Measurements from ENCODE around the gene ATP9A.

ATP9A gene

DNA sequence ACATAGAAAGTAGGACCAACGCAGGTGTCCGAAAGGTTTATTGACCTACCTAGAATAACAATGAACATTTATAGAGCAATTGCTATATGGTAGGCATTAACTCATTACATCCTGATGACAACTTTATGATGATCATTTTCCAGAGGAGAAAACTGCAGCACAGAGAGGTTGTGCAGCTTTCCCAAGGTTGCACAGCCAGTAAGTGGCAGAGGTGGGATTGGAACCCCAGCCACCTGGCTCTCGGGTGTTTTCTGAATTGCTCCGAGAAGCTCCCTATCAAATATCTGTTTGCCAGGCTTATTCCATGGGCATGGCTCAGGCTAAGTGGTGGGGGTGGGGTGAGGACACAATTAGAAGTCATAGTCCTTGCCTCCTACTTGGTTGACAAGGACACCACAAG, 201.6 kb downstream of the ATP9A start:
- DNase-seq, result no peak

DNA sequence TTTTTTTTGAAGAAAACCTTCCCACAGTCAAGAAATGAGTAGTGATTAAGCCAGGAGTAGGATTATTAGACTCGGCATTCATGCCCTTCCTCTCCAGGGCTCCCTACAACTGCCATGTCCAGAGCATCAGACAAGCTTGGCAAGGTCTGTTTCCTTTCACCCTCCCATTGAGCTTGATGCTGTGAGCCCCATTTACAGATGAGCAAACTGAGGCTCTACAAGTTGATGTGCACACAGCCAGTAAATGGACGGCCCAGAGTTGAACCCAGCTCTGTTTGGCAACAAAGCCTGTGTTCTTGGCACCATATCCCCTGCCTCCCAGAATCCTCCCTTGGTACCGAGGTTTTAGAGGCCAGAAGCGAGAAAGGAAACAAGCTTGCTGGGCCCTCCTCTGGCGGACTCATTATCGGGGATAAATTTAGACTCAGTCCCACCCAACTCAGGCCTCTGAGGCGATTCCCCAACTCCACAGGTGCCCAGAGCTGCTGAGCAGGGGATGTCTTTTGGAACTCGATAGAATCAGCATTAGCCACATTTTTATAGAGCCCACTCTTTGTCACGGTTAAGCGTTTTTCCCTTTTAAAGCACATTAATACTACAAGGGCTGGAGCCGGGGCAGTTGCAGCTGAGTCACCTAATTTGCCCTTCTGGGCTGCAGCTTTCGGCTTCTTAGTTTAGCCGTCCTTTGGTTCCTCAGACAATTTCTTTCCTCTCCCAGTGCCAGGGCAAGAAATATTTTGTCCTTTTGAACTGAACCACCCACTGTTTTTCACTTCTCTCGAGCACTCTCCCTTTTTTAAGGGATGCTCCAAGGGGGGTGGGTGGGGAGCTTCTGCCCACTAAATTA, 202.7 kb downstream of the ATP9A start:
- no peak for DNase-seq

DNA sequence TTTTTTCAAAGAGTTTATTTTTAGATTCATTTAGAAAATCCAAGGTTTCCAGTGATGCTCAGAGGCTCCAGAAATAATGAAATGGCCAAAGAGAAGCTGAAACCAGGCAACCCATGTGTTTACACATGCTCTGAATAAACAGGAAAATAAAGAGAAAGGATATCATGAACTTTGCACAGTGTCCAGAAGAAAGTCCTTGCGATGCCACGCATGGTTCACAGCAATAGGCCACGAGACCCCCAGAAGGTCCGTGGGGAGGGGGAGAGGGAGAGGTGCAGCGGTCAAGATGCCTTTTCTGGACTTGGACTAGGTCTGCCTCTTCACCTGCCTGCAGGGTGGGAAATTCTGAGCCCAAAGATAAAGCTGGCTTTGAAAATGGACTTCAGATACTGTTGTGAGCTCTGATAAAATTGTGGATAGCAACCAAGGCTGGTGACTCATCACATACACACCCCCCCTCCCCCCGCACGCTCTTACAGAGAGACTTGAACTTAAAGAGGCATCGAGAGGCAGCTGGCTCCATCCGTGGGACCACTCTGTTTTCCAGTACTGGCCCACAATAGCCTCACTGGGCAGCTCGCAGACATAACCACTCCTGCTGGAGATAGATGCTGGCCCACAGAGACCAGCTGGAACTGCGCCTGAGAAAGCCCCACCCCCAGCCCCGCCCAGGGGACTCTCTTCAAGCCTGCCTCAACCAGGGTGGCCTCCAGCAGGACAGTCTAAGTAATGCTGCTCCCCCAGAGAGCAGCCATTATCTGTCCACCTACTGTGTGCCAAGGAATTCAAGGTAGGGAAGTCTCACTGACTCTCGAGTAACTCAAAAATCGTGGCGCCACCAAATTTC, 204.5 kb downstream of the ATP9A start:
- peak; percentile 26 for DNase-seq

DNA sequence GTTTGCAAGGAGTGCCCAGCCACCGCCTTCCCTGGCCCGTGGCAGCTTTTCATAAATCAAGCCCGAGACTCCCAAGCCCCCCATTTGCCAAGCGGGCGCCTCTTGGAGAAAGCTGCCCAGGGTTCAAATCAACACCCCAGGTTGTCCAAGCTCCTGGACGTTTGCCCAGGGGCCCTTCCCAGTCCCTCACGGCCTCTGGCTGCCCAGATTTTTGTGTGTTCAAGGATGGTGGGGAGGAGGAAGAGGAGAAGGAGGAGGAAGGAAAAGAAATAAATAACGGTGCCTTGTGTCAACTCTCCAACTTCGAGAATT, 205.1 kb downstream of the ATP9A start:
- DNase-seq, result no peak

DNA sequence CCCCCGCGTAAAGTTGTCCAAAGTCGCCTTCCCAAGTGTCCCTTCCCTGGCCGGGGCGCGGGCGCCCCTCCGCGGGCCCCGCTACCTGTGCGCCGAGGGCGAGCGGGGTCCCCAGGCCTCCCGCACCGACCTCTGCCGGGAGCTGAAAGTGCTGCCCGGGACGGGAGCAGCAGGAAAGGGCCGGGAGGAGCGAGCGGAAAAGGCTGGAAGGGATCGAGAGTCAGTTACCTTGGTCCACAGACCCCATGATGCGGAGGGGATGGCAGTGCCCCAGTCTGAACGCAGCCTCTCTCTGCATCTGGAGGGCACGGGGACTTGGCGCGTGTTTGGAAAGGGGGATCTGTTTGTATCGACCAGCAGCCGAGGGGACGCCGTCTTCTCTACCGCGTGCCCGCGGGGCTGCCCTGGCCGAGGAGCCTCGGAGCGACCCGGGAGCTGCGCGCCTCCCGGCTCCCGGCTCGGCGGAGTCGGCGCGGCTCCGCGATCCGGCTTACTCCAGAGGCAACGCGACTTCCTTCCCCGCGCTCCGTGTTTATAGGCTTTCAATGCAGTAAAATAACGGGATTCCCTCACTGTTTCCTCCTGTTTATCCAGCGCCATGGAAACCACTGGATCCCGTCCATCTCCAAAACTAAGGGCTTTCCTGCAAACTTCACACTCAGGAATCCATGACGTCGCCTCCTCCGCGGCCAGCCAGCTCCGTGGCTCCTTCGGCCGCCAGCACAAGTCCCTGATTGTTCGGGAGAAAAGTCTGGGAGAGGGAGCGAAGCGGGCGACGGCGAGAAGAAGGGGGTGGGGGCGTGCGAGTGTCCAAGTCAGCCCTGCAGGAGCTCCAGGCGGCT, 205.6 kb downstream of the ATP9A start:
- DNase-seq, result peak; percentile 19

DNA sequence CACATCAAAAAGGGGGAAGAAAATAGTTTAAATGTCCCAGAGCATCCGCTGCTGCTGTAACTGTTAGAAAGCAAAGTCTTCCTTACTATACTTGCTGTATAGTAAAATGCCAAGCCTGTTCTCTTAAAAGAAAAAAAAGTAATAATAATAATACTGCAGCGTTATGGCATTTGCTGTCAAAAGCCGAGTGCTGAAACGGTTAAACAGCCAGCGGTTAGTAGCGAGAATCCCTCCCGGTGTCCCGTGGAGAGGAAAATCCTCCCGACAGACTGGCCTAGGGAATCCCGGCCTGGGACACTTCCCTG, 206.2 kb downstream of the ATP9A start:
- DNase-seq, result no peak

DNA sequence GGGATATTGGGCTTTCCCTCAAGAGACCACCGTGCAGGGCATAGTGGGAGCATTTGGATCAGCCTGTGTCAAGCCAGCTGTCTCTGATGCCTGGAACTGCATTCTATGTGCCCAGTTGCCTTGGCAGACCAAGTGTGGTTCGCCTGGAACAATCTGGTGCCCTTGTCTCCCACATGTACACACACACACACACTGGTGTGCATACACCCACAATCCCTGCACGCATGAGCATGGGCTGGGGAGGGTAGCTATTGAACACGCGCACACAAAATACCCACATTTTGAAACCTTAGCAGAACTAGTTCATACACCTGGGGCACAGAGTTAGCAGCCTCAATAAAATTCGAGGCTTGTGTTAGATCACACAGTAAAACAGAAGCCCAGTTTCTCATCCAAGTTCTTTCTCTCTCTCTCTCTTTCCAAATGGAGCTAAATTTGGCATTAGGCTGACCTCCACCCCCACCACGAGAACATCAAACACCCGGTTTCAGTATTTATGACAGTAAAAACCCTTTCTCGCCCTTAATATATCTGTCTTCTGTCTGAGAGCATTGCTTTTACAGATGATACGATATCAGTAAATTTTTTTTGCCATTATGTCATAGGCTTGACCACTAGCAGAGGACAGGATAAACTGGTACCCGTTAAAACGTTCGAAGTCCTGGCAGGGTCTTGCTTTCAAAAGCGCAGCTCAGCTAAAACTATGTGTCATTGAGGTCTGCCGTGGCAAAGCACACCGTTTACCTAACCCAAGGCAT, 207.5 kb downstream of the ATP9A start:
- no peak for DNase-seq

DNA sequence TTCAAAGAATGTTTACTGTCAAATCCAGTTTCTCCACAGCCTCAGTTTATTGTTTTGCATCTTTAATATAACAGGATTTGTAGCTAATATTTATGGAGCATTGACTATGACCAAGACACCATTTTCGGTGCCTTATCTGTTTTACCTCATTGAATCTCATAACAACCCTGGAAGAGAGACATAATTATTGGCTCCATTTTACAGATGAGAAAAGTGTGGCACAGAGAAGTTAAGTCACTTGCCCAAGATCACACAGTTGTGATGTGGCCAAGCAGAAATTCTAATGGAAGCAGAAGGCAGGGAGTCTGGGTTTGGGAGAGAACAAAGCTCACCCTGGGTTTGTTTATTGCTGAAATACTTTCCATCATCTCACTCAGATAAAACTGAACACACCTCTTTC, 208.1 kb downstream of the ATP9A start:
- DNase-seq, result no peak

DNA sequence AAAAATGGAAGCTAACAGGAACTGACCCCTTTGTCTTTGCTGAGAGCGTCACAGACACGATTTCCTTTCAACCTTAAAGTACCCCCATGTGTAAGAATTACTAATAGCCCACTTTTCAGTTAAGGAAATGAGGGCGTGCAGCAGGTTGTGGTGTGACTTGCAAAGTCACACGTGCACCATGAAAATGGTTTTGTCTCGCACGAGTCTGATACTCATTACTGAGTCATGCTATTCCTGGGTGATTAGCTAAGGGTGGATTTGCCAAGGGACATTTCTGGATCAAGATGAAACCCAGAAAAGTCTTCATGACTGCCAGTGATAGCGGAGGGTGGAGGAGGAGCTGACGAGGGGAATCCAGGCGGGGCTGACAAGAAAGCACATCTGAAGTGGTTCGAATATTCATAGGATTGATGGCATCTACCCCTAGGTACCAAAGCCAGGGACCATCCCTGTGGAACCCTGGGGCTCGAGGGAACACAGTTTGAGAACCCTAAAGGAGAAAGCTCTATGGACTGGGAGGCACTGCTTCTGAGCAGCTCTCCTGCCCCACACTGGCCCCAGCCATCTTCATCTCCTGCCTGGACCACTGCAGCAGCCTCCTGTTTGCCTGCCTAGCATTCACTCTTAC, 213.5 kb downstream of the ATP9A start:
- DNase-seq, result no peak

DNA sequence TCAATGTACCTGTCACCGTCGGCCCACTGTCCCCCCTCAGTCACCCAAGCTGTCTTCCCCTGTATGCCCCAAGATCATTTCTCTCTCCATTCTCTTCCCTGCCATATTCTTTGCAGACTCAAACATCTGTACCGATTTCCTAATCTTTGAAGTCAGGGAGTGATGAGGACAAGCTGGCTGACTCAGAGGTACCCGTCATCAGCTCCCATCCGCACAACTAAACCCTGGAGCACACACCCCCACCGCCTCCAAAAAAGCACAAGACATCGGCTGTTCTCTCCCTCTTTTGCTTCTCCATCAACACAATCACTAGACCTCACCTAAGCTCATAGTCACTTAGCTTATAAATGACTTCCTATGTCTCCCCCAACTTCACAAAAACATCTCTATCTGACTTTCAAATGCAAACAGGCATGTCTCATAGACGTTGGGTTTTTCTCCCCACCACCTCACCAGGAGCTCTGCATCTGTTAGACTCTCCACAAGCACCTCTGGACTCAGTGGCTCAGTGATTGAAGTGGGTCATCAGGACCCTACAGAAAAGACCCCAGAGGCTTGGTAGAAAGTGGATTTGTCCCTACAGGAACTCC, 214.2 kb downstream of the ATP9A start:
- DNase-seq, result no peak

DNA sequence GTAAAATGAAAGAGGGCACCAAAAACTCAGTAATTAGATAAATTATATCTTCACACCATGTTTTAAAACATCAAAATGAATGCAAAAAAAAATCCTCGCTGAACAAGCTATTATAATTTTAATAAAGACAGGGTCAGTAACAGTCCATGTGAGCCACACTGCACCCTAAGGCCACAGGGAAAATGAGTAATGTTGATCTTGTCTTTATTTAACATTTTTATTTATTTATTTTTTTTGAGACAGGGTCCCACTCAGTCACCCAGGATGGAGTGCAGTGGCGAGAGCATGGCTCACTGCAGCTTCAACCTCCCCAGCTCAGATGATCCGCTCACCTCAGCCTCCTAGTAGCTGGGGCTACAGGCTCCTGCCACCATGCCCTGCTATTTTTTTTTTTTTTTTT, 217.0 kb downstream of the ATP9A start:
- no peak for DNase-seq

DNA sequence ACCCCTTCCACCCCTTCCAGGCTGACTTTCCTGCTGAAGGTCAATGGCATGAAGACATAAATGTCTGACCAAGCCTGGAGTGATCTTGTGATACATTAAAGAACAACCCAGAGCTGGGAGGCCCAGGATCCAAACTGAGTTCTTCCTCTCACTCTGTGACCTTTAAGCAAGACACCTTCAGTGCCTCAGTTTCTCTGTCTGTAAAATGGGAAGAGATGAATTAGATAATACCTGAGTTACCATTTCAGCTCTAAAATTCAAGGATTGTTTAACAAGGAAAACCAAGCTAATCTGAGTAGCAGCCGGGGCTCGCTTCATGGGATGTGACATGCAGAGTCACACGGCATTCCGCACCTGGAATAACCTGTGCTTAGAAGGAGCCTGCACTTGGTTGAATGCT, 218.7 kb downstream of the ATP9A start:
- no peak for DNase-seq

DNA sequence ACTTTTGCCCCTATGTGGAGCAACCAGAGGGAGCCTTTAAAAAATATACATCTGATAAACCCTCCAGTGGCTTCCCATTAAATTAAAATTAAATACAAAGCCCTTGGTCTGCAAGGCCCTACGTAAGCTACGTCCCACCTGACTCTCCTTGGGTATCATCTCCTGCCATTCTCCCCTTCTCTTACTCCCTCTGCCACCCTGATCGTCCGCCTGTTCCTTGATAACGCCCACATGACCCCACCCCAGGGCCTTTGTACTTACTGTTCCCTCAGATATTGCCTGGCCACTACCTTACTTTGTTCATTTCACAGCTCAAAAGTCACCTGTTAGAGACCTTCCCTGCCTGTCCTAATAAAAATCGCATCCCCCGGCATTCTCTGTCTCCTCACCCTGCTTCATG, 220.2 kb downstream of the ATP9A start:
- DNase-seq, result no peak
